HepG2 (cell line): Measurements from ENCODE around the gene CYP2A6. TPM values are rescaled to one million over a fixed set of nuclear protein-coding genes. Genes with fewer than 3 reads are reported as not detected.
A peak's percentile ranks its signal among the peaks of the same experiment; 100 is the strongest.

ENCODE experiments used
- GZF1 ChIP-seq: sonication (generic); formaldehyde crosslinking; IDR thresholded peaks from 2 replicates; pipeline ENCODE4 v1.5.1; 2020; ENCODE audit warnings: mild to moderate bottlenecking, missing genetic modification reagents
- HOXA7 ChIP-seq: sonication (generic); formaldehyde crosslinking; IDR thresholded peaks from 2 replicates; pipeline ENCODE4 v1.8.1; 2022; ENCODE audit warnings: mild to moderate bottlenecking, missing genetic modification reagents, moderate library complexity
- KDM5B ChIP-seq: sonication (generic); formaldehyde crosslinking; IDR thresholded peaks from 2 replicates; pipeline ENCODE4 v1.4.0; 2020; ENCODE audit warnings: missing genetic modification reagents, mild to moderate bottlenecking, borderline replicate concordance
- SCMH1 ChIP-seq: sonication (generic); formaldehyde crosslinking; IDR thresholded peaks from 2 replicates; pipeline ENCODE4 v1.9.0; 2021; ENCODE audit warnings: missing genetic modification reagents, mild to moderate bottlenecking, borderline replicate concordance
- SMYD3 ChIP-seq: sonication (generic); formaldehyde crosslinking; IDR thresholded peaks from 2 replicates; pipeline ENCODE4 v1.8.1; 2023; ENCODE audit warnings: mild to moderate bottlenecking, missing genetic modification reagents
- TARDBP ChIP-seq: sonication (generic); formaldehyde crosslinking; IDR thresholded peaks from 2 replicates; pipeline ENCODE4 v1.8.0; 2022; ENCODE audit warnings: mild to moderate bottlenecking, missing genetic modification reagents
- ZNF577 ChIP-seq: sonication (generic); formaldehyde crosslinking; IDR thresholded peaks from 2 replicates; pipeline ENCODE4 v1.4.0; 2020; ENCODE audit warnings: mild to moderate bottlenecking, low read depth, missing genetic modification reagents, borderline replicate concordance
- ZNF713 ChIP-seq: sonication (generic); formaldehyde crosslinking; IDR thresholded peaks from 2 replicates; pipeline ENCODE4 v1.4.0; 2020; ENCODE audit warnings: mild to moderate bottlenecking, missing genetic modification reagents
- ZNF891 ChIP-seq: sonication (generic); formaldehyde crosslinking; IDR thresholded peaks from 2 replicates; pipeline ENCODE4 v1.5.0; 2020; ENCODE audit warnings: mild to moderate bottlenecking, missing genetic modification reagents
- ZZZ3 ChIP-seq: sonication (generic); formaldehyde crosslinking; IDR thresholded peaks from 2 replicates; pipeline ENCODE4 v1.4.0; 2020; ENCODE audit warnings: missing genetic modification reagents, mild to moderate bottlenecking, borderline replicate concordance
- polyA plus RNA-seq, 8 experiments: library from polyadenylated mRNA; depleted of rRNA in 3 of 8; stranded (reverse) in 7 of 8; unstranded in 1 of 8; fragments of >200 nt; fragmentation: Illumina TruSeq in 4 of 8; extraction: Trizol in 4 of 8; gene quantifications; 2 replicates each; pipeline versions ENCODE4 v1.2.1 to v1.2.3, GENCODE V29; 2011 to 2016; ENCODE audit warnings: low read depth in 4 of 8, missing spikeins in 1 of 8, mixed read lengths in 1 of 8; ENCODE audit not compliant: insufficient read depth in 1 of 8
- total RNA-seq, 5 experiments: library from RNA; depleted of rRNA; stranded (reverse); fragments of >200 nt; fragmentation: Illumina TruSeq; extraction: Trizol; gene quantifications; 2 replicates each; pipeline ENCODE4 v1.2.3, GENCODE V29; 2016; ENCODE audit warnings: low read depth in 1 of 5
- TF ChIP-seq, protein P1 (sequence below): sonication (generic); formaldehyde crosslinking; IDR thresholded peaks from 2 replicates; pipeline ENCODE4 v1.9.0; 2021; ENCODE audit warnings: missing genetic modification reagents, borderline replicate concordance
- TF ChIP-seq, protein P2 (sequence below): sonication (generic); formaldehyde crosslinking; IDR thresholded peaks from 2 replicates; pipeline ENCODE4 v1.4.0; 2020; ENCODE audit warnings: missing genetic modification reagents
- TF ChIP-seq, protein P3 (sequence below): sonication (generic); formaldehyde crosslinking; IDR thresholded peaks from 2 replicates; pipeline ENCODE4 v1.8.0; 2022; ENCODE audit warnings: low read depth, missing genetic modification reagents
- TF ChIP-seq, protein P4 (sequence below): sonication (generic); formaldehyde crosslinking; conservative IDR thresholded peaks from 2 replicates; pipeline ENCODE4 v1.8.0; 2022; ENCODE audit warnings: low read depth, missing genetic modification reagents

CYP2A6 gene
- total and polyA plus RNA-seq, 2 of the 13 experiments (the other 11 are each of a cell fraction or from before 2014, with no cell fraction given): not detected

DNA sequence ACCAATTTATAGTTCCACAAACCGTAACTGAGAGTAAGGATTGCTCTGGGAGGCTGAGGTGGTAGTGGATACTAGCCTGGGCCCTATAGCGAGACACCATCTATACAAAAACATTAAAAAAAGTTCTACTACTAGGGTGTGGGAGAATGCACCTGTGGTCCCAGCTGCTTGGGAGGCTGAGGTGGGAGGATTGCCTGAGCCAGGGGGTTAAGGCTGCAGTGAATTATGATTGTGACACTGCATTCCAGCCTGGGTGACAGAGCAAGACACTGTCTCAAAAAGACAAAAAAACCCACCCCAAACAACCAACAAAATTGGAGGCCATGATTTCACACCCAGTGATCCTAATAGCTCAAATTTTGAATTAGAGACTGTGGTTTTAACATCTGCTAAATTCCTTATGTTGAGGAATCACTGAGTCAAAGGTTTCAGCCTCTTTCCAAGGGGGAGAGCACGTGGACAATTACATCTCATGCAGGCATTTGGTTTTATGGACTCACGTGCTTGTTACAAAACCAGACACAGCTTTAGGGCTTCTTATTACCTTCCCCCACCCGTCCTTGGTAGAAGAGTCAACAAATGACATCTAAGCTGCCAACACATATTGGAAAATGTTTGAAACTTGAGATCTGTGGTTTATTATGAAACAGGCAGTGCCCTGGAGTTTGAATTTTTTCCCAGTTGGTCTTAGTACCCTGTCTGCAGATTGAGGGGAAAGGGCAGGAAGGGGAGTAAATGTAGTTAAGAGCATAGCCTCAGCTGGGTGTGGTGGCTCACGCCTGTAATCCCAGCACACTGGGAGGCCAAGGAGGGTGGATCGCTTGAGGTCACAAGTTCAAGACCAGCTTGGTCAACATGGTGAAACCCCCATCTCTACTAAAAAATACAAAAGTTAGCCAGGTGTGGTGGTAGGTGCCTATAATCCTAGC lies 18.5 kb downstream of the CYP2A6 start (continued):
- TF ChIP-seq, protein P1, sequence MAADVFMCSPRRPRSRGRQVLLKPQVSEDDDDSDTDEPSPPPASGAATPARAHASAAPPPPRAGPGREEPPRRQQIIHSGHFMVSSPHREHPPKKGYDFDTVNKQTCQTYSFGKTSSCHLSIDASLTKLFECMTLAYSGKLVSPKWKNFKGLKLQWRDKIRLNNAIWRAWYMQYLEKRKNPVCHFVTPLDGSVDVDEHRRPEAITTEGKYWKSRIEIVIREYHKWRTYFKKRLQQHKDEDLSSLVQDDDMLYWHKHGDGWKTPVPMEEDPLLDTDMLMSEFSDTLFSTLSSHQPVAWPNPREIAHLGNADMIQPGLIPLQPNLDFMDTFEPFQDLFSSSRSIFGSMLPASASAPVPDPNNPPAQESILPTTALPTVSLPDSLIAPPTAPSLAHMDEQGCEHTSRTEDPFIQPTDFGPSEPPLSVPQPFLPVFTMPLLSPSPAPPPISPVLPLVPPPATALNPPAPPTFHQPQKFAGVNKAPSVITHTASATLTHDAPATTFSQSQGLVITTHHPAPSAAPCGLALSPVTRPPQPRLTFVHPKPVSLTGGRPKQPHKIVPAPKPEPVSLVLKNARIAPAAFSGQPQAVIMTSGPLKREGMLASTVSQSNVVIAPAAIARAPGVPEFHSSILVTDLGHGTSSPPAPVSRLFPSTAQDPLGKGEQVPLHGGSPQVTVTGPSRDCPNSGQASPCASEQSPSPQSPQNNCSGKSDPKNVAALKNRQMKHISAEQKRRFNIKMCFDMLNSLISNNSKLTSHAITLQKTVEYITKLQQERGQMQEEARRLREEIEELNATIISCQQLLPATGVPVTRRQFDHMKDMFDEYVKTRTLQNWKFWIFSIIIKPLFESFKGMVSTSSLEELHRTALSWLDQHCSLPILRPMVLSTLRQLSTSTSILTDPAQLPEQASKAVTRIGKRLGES (CRISPR knock-in tag): peak; percentile 97
- TF ChIP-seq SCMH1 (no peak), ZNF891 (no peak), ZNF577 (CRISPR knock-in tag) (no peak), TARDBP (CRISPR knock-in tag) (0 out of 2 replicates have a peak, but pooled peaks have one; percentile 45), KDM5B (CRISPR knock-in tag) (no peak), GZF1 (CRISPR knock-in tag) (no peak), ZZZ3 (CRISPR knock-in tag) (no peak), HOXA7 (CRISPR knock-in tag) (no peak), SMYD3 (CRISPR knock-in tag) (no peak), ZNF713 (CRISPR knock-in tag) (no peak)
- TF ChIP-seq, protein P2, sequence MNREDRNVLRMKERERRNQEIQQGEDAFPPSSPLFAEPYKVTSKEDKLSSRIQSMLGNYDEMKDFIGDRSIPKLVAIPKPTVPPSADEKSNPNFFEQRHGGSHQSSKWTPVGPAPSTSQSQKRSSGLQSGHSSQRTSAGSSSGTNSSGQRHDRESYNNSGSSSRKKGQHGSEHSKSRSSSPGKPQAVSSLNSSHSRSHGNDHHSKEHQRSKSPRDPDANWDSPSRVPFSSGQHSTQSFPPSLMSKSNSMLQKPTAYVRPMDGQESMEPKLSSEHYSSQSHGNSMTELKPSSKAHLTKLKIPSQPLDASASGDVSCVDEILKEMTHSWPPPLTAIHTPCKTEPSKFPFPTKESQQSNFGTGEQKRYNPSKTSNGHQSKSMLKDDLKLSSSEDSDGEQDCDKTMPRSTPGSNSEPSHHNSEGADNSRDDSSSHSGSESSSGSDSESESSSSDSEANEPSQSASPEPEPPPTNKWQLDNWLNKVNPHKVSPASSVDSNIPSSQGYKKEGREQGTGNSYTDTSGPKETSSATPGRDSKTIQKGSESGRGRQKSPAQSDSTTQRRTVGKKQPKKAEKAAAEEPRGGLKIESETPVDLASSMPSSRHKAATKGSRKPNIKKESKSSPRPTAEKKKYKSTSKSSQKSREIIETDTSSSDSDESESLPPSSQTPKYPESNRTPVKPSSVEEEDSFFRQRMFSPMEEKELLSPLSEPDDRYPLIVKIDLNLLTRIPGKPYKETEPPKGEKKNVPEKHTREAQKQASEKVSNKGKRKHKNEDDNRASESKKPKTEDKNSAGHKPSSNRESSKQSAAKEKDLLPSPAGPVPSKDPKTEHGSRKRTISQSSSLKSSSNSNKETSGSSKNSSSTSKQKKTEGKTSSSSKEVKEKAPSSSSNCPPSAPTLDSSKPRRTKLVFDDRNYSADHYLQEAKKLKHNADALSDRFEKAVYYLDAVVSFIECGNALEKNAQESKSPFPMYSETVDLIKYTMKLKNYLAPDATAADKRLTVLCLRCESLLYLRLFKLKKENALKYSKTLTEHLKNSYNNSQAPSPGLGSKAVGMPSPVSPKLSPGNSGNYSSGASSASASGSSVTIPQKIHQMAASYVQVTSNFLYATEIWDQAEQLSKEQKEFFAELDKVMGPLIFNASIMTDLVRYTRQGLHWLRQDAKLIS (CRISPR knock-in tag): no peak
- TF ChIP-seq, protein P3, sequence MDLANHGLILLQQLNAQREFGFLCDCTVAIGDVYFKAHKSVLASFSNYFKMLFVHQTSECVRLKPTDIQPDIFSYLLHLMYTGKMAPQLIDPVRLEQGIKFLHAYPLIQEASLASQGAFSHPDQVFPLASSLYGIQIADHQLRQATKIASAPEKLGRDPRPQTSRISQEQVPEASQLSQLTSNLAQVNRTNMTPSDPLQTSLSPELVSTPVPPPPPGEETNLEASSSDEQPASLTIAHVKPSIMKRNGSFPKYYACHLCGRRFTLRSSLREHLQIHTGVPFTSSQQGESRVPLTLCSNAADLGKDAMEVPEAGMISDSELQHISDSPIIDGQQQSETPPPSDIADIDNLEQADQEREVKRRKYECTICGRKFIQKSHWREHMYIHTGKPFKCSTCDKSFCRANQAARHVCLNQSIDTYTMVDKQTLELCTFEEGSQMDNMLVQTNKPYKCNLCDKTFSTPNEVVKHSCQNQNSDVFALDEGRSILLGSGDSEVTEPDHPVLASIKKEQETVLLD (CRISPR knock-in tag): no peak
- TF ChIP-seq, protein P4, sequence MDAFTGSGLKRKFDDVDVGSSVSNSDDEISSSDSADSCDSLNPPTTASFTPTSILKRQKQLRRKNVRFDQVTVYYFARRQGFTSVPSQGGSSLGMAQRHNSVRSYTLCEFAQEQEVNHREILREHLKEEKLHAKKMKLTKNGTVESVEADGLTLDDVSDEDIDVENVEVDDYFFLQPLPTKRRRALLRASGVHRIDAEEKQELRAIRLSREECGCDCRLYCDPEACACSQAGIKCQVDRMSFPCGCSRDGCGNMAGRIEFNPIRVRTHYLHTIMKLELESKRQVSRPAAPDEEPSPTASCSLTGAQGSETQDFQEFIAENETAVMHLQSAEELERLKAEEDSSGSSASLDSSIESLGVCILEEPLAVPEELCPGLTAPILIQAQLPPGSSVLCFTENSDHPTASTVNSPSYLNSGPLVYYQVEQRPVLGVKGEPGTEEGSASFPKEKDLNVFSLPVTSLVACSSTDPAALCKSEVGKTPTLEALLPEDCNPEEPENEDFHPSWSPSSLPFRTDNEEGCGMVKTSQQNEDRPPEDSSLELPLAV (CRISPR knock-in tag): no peak
